Neural progenitor cell (in vitro differentiated cells): Measurements from ENCODE around the gene C4orf50.

Source experiments
- EZH2 ChIP-seq: fragments of 200-600 bp; sonication (generic); IDR thresholded peaks from 2 replicates; pipeline ENCODE4 v1.6.1; 2017; ENCODE audit warnings: antibody characterized with exemption, mild to moderate bottlenecking, moderate library complexity
- TF ChIP-seq, protein P1 (sequence below): fragments of 200-600 bp; sonication (generic); IDR thresholded peaks from 2 replicates; pipeline ENCODE4 v1.5.1; 2017; ENCODE audit warnings: antibody characterized with exemption, mild to moderate bottlenecking

GRCh38 chr4:6005175-6005574 lies 13.1 kb downstream of the C4orf50 start:
- TF ChIP-seq, protein P1, sequence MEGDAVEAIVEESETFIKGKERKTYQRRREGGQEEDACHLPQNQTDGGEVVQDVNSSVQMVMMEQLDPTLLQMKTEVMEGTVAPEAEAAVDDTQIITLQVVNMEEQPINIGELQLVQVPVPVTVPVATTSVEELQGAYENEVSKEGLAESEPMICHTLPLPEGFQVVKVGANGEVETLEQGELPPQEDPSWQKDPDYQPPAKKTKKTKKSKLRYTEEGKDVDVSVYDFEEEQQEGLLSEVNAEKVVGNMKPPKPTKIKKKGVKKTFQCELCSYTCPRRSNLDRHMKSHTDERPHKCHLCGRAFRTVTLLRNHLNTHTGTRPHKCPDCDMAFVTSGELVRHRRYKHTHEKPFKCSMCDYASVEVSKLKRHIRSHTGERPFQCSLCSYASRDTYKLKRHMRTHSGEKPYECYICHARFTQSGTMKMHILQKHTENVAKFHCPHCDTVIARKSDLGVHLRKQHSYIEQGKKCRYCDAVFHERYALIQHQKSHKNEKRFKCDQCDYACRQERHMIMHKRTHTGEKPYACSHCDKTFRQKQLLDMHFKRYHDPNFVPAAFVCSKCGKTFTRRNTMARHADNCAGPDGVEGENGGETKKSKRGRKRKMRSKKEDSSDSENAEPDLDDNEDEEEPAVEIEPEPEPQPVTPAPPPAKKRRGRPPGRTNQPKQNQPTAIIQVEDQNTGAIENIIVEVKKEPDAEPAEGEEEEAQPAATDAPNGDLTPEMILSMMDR, result no peak
- no peak for TF ChIP-seq EZH2
